Activated CD8-positive, alpha-beta memory T cell treated with anti-CD3 and anti-CD28 coated beads for 48 hours (primary cell): ENCODE measurements around the gene KLHL29.

Source experiments
- DNase-seq, 3 experiments: peaks; one replicate each; pipeline ENCODE4 v3.0.0-alpha.2; 2020; ENCODE audit warnings: low read depth in 2 of 3, low spot score in 2 of 3

Gene KLHL29

DNA sequence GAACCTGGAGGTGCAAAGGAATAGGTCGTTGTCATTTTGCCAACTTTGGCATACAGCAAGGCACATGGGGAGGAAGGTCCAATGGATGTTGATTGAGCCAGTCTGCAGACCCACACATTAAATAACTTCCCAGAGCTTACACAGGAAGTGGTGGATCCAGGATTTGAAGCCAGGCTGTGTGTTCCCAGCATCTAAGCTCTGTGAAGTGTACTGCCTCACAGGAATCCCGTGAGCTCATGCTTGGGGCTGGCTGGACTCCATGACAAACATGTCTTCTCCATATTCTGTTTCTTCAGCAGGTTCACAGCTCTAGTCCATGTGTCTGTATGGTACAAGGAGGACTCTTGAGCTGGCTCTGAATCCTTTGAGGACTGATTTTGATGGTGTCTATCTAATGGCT, 63.9 kb downstream of the KLHL29 start:
- DNase-seq = no peak

DNA sequence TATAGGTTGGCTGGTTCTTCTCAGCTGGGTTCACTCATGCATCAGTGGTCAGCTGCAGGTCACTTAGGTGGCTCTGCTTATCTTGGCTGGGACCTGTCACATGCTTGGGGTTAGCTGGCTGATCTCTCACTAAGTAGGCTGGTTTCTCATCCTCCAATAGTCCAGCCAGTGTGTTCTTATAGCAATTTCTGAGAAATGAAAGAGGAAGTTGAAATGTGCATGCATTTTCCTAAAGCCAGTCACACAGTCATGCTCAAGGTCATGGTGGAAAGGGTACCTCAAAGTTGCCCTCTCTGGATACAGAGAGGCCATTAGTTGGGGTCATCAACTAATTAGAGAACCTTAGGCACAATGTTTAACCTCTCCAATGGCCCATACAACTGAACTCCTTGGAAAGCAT, 64.4 kb downstream of the KLHL29 start:
- DNase-seq = no peak

DNA sequence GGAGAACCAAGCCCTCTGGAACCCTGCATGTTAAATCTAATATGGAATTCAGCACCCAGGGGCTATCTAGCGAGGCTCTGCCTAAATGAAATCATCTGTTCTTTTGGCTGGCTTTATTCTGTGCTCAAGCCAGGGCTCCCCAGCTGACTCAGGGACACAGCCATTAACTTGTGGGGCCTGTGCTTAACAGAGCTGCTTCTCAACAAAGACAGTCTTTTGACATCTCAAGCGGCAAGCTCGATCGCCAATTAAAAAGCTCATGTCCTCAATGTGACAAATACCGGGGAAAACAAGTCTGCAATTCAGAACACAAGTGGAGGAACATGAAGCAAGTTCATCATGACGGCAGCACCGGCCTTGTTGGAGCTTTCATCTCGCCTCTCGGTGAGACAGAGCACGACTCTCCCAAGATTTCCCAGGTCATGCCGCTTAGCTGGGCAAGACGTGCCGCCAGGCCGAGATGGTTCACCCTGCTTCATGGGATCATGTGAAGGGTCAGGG, 64.9 kb downstream of the KLHL29 start:
- DNase-seq = no peak

DNA sequence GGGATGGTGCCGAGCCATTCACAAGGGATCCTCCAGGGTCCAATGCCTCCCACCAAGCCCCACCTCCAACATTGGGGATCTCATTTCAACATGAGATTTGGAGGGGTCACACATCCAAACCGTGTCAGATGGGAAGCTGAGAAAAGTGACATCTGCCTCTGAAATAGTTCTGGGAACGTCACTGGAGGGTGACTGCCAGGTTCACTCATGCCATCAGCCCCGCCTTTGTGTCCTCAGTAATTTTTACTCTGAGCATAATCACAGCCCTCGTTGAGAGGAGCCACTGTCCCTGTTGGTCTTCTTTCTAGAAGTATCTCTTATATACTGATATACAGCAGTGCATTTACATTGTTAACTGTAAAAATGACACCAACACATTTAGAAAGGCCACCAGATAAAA, 67.4 kb downstream of the KLHL29 start:
- no peak for DNase-seq

DNA sequence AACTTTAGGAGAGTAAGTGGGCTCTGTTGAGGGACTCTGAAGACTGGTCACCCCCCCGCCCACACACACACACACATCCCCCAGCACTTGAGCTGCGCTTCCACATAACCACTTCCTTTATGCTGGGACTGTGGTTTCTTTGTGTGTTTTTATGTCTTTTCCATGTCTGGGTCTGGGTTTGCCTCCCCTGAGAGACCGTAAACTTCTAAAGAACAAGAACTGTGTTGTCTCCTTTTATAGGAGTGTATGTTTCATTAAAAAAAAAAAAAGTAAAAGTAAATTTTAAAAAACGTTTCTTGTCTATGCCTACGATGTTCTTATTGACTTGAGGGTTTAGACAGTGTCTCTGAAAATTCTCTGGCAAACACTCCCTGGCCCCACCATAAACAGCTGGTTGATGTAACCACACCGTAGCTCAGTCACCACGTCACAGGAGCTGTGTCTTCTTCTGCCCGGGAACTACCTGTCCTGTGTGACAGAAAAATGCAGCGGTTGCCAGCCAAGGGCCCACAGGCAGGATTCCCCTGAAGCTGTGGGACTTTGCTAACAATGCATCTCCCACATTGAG, 68.0 kb downstream of the KLHL29 start:
- DNase-seq = peak in 1 of 3 experiments; percentile 9

DNA sequence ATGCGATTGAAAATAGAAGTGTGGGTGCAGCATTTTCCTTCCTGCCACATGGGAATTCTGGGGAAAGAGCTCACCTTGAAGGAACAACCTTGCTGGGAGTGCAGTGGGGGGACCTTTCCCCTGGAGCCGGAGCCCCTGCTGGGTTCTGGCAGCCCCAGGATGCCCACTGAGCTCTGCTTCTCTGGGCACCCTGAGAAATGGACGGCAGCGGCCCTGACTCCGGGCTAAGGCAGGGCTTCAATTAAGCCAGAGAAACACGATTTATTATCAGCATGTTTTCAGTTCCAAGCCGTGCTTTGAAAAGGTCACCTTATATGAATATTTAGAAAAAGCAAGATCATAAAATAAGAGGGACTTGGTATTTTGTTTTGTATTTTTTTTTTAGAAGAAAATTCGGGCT, 68.5 kb downstream of the KLHL29 start:
- no peak for DNase-seq

DNA sequence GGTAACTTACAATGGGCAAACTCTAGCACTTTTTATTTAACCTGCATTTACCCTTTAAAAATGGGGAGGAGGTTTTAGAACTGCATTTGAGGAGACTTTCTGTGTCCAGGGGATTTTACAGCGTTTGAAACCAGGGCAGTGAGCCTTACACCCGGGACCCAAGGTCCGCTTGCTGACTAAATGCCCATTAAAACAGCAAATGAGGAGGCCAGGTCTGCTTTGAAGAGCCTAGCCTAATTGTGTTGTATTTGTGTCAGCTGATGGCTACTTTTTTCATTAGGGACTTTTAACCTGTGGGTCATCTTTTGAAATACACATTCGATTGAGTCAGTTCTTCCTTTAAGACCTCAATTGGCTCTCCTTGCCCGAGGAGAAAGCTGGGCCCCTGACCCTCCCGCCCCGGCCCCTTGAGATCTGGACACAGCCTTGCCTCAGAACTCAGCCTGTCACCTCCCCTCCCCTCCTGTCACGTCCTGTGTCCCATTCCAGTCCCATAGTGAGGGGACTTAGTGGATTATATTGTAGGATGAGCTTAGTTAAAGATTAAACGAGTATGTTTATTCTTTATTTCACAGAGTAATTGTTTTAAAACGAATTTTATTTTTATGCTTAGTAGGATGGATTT, 69.0 kb downstream of the KLHL29 start:
- no peak for DNase-seq

DNA sequence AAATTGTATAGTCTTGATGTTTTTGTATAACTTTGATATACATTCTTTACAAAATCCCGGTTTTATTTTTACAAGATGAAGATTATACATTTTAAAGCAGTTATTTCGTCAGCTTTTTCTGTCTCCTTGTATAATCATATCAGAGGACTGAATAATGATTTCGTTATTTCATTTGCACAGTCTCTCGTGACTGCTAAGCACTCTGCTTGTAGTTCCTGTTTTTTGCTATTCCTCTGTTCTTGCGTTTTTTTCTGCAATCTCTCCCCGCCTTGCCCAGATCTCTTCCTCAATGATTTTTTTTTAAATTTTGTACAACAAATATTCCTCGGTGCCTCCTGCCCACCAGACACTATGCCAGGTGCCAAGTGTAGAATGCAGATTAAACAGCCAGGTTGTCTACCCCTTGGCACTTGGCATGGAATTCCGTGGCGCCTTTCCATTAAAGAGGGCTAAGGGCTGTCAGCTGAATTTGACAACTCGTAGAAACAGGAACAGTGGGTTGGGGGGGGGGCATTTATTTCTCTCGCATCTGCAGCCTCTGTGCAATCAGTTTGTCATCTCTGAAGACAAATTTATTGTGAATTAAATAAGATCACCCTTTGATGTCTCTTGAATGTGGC, 69.6 kb downstream of the KLHL29 start:
- no peak for DNase-seq

DNA sequence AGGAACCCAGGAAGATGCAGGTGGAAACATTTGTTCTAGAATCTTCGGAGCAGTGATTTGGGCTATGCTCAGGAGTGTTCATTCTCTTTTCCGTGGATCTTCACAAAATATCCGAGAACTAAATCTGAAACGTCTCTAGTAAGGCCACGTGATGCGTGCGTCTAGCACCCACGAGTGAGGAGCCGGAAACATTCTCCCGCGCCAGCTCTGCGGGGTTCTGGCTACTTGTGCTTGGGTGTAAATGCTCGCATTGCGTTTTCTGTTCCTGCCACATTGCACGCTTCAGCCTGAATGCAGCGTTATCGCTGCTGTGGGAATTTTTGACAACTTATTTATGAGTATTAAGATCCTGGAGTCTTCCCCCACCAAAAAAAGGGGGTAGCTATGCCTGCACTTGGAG, 71.4 kb downstream of the KLHL29 start:
- no peak for DNase-seq

DNA sequence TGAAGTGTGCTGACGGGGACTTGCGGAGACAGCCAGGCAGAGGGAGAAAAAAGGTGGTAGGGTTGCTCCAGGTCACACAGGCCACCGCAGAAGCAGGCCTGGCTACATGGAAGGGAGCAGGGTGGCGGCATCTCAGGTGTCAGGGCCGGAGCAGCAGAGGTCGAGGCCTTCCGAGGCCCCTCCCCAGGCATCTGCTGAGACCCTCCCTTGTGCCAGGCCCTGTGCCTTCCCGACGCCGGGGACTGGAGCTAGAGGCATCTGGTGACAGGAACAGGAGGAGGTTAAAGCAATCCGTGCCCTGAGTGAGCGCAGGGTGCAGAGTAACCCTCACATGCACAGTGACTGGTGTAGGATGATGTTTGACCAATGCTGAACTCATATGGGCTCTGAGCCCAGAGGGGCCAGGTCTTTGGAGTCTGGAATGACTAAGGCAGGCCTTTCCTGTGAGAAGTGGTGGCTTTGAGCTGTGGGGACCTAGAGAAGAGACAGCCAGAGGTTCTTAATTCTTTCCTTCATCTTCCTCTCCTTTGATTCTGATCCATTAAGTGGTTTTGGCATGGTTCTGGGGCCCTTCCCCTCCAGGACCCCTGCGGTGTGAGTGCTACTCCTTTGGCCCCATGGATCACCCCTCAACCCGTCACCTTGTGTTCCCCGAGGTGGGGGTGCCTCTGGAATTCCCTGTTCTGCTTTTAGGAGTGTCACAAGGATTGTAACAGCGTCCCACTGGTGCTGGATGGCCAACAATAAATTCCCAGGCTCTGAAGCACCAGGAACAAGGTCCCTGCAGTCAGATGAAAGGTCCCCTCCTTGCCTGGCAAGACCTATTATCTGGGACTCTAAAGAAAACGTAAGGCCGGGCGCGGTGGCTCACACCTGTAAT, 72.1 kb downstream of the KLHL29 start:
- DNase-seq = no peak

DNA sequence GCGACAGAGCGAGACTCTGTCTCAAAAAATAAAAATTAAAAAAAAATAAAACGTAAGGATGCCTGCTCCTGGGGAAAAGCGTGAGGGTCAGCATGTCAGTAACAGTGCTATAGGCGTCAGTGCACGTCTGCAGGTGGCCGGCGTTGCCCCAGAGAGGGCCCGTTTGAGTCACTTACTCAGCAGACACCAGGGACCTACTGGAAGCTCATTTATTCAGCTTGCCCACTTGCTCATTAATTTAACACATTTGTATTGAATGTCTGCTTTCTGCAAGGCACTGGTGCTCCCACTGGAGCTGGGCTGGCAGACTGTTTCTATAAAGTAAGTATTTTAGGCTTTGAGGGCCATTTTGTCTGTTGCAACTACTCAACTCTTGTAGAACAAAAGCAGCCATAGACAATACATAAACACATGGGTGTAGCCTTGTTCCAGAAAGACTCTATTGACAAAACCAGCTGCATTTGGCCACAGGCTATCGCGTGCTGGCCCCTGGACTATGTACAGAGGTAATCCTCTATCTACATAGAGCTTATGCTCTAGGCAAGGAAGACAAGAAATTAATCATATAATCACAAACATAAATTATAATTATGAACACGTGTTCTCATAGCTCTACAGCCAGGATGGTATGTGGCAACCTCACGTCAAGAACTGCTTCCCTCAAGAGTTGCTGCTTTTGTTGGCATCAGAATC, 73.2 kb downstream of the KLHL29 start:
- DNase-seq = no peak

DNA sequence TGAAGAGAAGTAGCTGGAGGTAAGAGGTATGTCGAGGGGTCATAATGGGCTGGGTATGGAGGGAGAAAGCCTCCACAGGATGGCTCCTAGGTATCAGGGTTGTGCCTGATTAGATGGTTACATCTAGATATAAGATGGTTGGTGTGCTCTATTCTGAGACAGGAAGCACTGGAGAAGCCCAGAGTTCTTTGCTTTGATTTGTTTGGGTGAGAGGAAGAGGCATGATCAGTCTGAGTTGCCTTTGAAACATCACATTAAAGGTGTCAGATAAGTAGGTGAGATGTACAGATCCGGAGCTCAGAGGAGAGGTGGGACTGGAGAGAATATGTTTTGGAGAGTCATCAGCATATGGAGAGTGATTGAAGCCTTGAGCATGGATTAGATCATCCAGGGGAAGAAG, 74.1 kb downstream of the KLHL29 start:
- no peak for DNase-seq

DNA sequence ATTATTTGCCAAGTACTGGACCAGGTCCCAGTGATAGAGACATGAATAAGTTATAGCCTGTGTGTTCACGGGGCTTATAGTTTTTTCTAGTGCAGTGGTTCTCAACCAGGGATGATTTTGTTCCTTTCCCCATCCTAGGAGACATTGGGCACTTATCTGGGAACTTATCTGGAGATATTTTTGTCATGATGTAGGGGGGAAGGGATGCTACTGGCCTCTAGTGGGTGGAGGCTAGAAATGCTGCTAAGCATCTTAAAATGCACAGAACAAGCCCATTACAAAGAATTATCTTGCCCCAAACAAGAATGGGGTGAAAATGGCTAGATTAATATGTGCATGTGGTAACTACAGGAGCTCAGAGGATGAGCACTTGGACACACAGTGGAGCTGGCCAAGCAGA, 75.2 kb downstream of the KLHL29 start:
- no peak for DNase-seq

DNA sequence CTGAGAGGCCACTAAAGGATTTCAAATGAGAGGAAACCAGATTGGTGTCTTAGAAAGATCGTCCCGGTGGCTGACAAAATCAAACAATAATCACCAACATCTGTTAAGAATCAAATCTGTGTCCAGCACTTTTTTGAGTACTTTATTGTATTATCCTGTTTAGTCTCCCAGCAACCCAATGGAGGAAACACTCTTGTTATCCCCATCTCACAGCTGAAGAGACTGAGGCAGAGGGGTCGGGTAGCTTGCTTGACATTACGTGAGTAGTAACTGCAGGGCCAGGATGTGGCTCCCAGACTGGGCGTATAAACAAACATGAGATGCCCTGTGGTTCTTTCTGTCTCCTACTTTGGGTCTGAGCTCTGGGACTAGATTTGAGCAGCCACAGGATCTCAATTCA, 76.0 kb downstream of the KLHL29 start:
- DNase-seq = no peak

DNA sequence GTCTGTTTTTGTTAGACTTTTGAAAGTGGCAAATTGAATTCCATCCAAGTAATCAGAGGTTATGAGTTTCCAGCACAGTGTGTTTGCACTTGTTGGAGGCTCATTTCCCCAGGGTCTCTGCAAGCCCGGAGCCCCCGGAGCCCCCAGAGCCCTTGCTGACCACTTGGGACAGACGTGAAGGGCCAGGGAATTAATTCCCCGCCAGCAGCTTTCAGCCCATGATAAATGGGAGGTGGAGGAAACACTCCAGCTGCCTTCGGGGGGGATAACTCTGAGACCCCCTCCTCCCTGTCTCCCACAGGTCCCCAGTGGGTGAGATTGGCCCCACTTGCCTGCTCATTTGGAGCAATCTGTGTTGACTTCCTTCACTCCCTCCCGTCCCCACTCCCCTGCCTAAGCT, 79.2 kb downstream of the KLHL29 start:
- no peak for DNase-seq

DNA sequence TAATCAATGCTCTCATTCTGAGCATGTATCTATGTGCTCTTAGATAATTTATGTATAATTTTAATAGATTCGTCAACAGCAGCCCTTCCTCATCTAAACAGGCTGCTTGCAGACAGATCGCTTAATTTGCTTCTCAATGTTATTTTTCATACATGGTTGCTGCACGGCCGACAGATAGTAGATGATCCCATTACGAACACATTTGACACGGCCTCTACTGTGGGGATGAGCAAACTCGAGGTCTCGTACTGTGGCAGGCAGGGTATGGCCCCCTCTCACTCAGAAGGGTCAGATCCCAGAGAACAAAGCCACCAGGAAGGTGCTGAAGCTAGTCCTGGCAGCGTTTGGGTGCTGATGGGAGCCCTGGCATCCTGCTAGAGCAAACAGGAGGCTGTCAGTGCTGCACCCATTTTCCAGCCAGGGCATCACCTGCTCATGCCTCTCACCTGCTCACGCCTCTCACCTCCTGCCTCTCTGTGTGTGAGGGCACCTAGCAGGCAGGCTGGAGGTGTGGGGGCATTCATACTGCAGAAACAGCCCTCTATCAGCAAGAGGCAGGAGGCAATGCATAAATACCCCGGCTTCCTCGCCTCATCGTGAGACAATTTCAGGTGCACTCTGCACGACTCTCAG, 80.0 kb downstream of the KLHL29 start:
- no peak for DNase-seq

DNA sequence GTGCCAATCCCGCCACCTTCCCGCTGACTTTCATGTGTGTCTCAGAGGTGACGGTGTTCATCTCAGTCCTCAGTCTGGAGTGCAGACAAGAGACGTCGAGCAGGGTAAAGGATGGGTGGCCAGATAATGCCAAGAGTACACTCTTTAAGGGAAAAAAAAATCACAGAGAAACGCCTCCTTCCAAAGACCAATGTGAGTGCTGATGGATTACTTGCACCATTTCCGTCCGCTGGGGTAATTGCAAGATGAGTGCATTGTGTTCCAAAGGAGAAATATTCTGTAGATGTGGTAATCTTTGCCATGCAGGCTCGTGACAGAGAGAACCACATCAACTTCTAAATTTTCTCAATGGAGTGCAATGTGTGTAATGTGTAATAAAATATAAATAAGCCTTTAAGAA, 81.0 kb downstream of the KLHL29 start:
- no peak for DNase-seq

DNA sequence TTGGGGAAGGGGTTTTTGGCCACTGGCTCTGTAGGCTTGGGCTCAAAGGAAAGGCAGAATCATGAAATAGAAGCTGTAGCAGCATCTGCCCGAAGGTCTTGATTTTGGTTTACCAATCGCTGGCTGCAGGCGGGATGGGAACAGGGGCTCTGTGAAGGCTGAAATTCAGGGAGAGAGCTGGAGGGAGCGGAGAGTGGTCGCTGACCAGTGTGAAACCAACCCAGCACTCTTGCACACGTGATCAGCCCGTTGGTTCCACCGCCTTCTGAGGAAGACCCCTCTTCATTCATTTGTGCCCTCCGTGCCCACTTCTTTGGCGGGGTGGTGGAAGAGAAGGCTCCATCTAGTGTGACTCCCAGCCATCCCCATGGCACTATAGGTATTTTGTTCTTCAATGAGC, 82.6 kb downstream of the KLHL29 start:
- no peak for DNase-seq

DNA sequence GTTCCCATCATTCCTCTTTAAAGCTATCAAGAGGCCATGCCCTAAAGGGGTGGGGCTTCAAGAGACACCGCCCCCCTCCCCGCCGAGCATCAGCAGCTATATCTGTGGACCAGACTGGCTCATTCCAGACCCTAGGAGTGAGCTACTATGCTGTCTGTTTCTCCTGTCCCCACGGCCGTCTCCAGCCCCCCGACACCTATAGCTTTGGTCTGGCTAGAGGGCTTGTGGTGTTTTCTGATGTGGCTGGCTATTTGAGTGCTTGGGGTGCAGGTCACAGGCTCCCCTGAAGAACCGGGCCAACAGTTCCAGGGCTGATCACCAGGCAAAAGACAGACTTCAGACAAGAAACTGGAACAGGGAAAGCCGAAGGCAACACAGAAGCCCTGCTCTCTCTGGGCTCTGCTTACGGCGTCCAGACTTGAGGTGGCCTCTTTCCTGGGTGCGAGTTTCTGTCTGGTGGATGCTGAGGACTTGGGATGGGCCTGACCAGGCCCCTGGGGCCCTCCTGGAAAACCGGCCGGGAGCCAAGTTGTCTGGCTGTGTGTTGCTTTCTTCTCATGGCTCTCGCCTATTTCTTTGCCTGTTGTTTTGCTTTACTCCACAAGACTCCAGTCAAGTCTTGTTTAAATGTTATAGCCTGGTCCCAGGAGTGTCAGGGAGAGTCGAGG, 83.6 kb downstream of the KLHL29 start:
- no peak for DNase-seq

DNA sequence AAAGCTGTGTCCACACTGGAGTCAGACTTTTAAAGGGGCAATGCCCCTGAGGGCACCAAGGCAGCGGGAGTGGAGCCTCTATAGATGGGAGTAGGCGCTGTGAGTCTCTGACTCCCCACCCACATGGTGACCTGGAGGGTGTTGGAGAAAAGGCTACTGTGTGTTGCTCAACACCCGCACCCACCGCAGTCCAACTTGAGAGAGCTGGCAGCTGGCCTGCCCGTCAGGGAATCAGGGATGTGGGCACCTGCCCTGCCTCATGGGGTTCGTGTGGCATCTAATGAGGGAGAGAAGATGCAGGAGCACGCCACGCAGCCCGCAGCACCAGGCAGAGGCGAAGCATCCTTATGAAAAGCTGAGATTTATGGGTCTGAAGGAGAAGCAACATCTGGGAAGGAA, 84.2 kb downstream of the KLHL29 start:
- DNase-seq = no peak
